Liver (tissue), 9 donors: ENCODE measurements around the gene L3HYPDH. TPM values are rescaled to one million over a fixed set of nuclear protein-coding genes. Genes with fewer than 3 reads are reported as not detected.

Source experiments
- DNase-seq: peaks from one replicate; pipeline ENCODE4 v3.0.0-alpha.2; 2017; ENCODE audit warnings: low spot score
- H3K27ac ChIP-seq, 2 donors: one replicate each; pipeline ENCODE4 v1.7.0; 2013; ENCODE audit warnings: inconsistent platforms in 2 of 2, low read length in 2 of 2, control low read depth in 1 of 2, low read depth in 1 of 2, mild to moderate bottlenecking in 1 of 2
- H3K27me3 ChIP-seq, 4 donors: one replicate each; pipeline versions ENCODE4 v1.6.1 to v1.7.0; 2013; ENCODE audit warnings: low read length in 3 of 4, inconsistent platforms in 1 of 4, mild to moderate bottlenecking in 1 of 4, moderate library complexity in 1 of 4; ENCODE audit not compliant: control insufficient read depth in 4 of 4, insufficient read depth in 4 of 4
- H3K36me3 ChIP-seq, 4 donors: one replicate each; pipeline versions ENCODE4 v1.6.1 to v1.7.0; 2013; ENCODE audit warnings: low read length in 3 of 4, mild to moderate bottlenecking in 3 of 4, low read depth in 1 of 4, moderate library complexity in 1 of 4; ENCODE audit not compliant: control insufficient read depth in 4 of 4, insufficient read depth in 3 of 4
- H3K4me1 ChIP-seq, 4 donors: one replicate each; pipeline versions ENCODE4 v1.6.1 to v1.7.0; 2013; ENCODE audit warnings: low read length in 3 of 4, mild to moderate bottlenecking in 3 of 4, moderate library complexity in 1 of 4; ENCODE audit not compliant: control insufficient read depth in 4 of 4, insufficient read depth in 4 of 4
- H3K4me3 ChIP-seq, 3 donors: one replicate each; pipeline versions ENCODE4 v1.6.1 to v1.7.0; 2013; ENCODE audit warnings: low read length in 3 of 3, control low read depth in 1 of 3, low read depth in 1 of 3, mild to moderate bottlenecking in 1 of 3
- H3K9ac ChIP-seq, 2 donors: one replicate each; pipeline ENCODE4 v1.7.0; 2013; ENCODE audit warnings: low read length in 2 of 2, mild to moderate bottlenecking in 2 of 2, moderate library complexity in 2 of 2, control low read depth in 1 of 2, low read depth in 1 of 2
- H3K9me3 ChIP-seq, 4 donors: one replicate each; pipeline versions ENCODE4 v1.6.1 to v1.7.0; 2013; ENCODE audit warnings: low read length in 3 of 4; ENCODE audit not compliant: control insufficient read depth in 4 of 4
- CTCF ChIP-seq: fragments of 150-350 bp; IDR thresholded peaks from 2 replicates; pipeline ENCODE4 v1.5.1; 2017; ENCODE audit warnings: improper control_type of control experiment, low read depth, low read length; ENCODE audit not compliant: missing input control
- EGR1 ChIP-seq, 2 donors: IDR thresholded peaks; 2 replicates each; pipeline ENCODE4 v1.6.1; 2016 to 2018; ENCODE audit warnings: antibody characterized with exemption in 2 of 2, low read depth in 2 of 2
- FOXA1 ChIP-seq: IDR thresholded peaks from 2 replicates; pipeline ENCODE4 v1.6.1; 2016; ENCODE audit warnings: antibody characterized with exemption
- FOXA2 ChIP-seq: IDR thresholded peaks from 2 replicates; pipeline ENCODE4 v1.6.1; 2016; ENCODE audit warnings: antibody characterized with exemption
- GABPA ChIP-seq, 2 donors: IDR thresholded peaks in 1 of 2; conservative IDR thresholded peaks in 1 of 2; 2 replicates each; pipeline ENCODE4 v1.6.1; 2016; ENCODE audit warnings: antibody characterized with exemption in 2 of 2, mild to moderate bottlenecking in 1 of 2, moderate library complexity in 1 of 2
- HNF4A ChIP-seq, 2 donors: conservative IDR thresholded peaks; 2 replicates each; pipeline ENCODE4 v1.6.1; 2016; ENCODE audit warnings: antibody characterized with exemption in 2 of 2, mild to moderate bottlenecking in 2 of 2
- HNF4G ChIP-seq: IDR thresholded peaks from 2 replicates; pipeline ENCODE4 v1.6.1; 2016; ENCODE audit warnings: antibody characterized with exemption
- JUND ChIP-seq, 2 donors: IDR thresholded peaks; 2 replicates each; pipeline ENCODE4 v1.6.1; 2016; ENCODE audit warnings: antibody characterized with exemption in 2 of 2
- MAX ChIP-seq: IDR thresholded peaks from 2 replicates; pipeline ENCODE4 v1.6.1; 2016; ENCODE audit warnings: antibody characterized with exemption
- NR2F2 ChIP-seq: IDR thresholded peaks from 2 replicates; pipeline ENCODE4 v1.6.1; 2016; ENCODE audit warnings: antibody characterized with exemption
- RAD21 ChIP-seq, 2 donors: IDR thresholded peaks; 2 replicates each; pipeline ENCODE4 v1.6.1; 2016; ENCODE audit warnings: antibody characterized with exemption in 2 of 2, mild to moderate bottlenecking in 2 of 2
- REST ChIP-seq: IDR thresholded peaks from 2 replicates; pipeline ENCODE4 v1.6.1; 2016; ENCODE audit warnings: antibody characterized with exemption, mild to moderate bottlenecking
- RXRA ChIP-seq, 2 donors: IDR thresholded peaks; 2 replicates each; pipeline ENCODE4 v1.6.1; 2017 to 2018; ENCODE audit warnings: antibody characterized with exemption in 2 of 2, mild to moderate bottlenecking in 1 of 2
- SP1 ChIP-seq: IDR thresholded peaks from 2 replicates; pipeline ENCODE4 v1.6.1; 2018; ENCODE audit warnings: antibody characterized with exemption, mild to moderate bottlenecking
- TAF1 ChIP-seq: conservative IDR thresholded peaks from 2 replicates; pipeline ENCODE4 v1.6.1; 2016; ENCODE audit warnings: antibody characterized with exemption, mild to moderate bottlenecking
- YY1 ChIP-seq: IDR thresholded peaks from 2 replicates; pipeline ENCODE4 v1.6.1; 2016; ENCODE audit warnings: antibody characterized with exemption, mild to moderate bottlenecking
- ZBTB33 ChIP-seq: IDR thresholded peaks from 2 replicates; pipeline ENCODE4 v1.6.1; 2016; ENCODE audit warnings: antibody characterized with exemption
- WGBS: extraction: QIAGEN DNeasy Blood & Tissue Kit; methylation state at CpG from one replicate; pipeline ENCODE4 v1.1.7; 2013; 5-methylcytosine and 5-hydroxymethylcytosine counted together
- polyA plus RNA-seq, 2 donors: library from polyadenylated mRNA; stranded (reverse) in 1 of 2; unstranded in 1 of 2; fragments of 200-250 nt in 1 of 2; fragments of >200 nt in 1 of 2; fragmentation: Nextera tagmentation in 1 of 2; extraction: Ambion mirVana in 1 of 2; gene quantifications; one replicate each; pipeline versions ENCODE4 v1.2.1 to v1.2.3, GENCODE V29; 2013 to 2015
- total RNA-seq, 2 donors: library from RNA; depleted of rRNA; stranded (reverse); fragments of >200 nt; gene quantifications; one replicate each; pipeline ENCODE4 v1.2.3, GENCODE V29; 2014
- TF ChIP-seq, protein P1 (sequence below): IDR thresholded peaks from 2 replicates; pipeline ENCODE4 v1.6.1; 2016; ENCODE audit warnings: antibody characterized with exemption
- donor health status: healthy.
- donor health status: healthy.
- donor health status: healthy.
- donor health status: healthy.
- donor health status: healthy.

Gene L3HYPDH
- total RNA-seq (10 to 100 TPM in 1 of 2 donors, 1 to 10 TPM in 1; 9.3 to 35.1 TPM), polyA plus RNA-seq (10 to 100 TPM; 21.4 to 36.3 TPM)

DNA sequence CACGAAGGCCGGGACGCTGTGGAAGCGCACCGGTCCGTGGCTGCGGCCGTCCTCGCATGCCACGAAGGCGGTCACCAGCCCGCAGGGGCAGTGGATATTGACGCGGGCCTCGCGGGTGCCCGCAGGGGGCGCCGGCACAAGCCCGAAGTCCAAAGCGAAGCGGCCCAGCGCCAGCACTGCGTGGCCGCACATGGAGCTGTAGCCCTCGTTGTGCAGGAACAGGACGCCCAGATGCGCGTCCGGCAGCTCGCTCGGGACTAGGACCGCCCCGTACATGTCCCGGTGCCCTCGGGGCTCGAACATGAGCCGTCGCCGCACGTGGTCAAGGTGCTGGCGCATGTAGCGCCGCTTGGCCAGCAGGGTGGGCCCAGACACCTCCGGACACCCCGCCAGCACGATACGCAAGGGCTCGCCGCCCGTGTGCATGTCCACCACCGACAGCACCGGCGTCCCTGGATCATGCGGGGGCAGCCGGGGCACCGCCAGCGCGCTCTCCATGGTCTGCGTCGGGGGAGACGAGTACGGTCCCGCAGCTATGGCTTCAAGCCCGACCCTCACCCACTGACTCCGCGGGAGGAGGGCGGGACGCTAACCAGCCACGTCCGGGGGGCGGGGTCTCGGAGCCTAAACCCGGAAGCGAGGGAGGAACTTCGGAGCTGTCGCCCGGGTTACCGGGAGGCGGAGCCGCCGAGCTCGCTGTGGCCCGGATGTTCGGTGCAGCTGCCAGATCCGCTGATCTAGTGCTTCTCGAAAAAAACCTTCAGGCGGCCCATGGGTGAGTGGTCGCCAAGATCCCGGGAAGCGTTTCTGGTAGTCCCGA is at the start of gene L3HYPDH, which contains the start of gene JKAMP:
TSS of gene L3HYPDH (minus strand) at position 590 of the 820 bp plus-strand sequence. CDS start at position 498, 92 bp downstream.
TSS of gene JKAMP (plus strand) at position 699 of the 820 bp plus-strand sequence. CDS start at position 772, 73 bp downstream.
- Histone ChIP-seq H3K9ac (peak within 1 kb of the TSS; percentile 70 to 90), H3K4me3 (peak within 1 kb of the TSS; percentile 61 to 74 (median 69)), H3K27me3 (no peaks in the 10 kb centered on the region), H3K27ac (peak within 1 kb of the TSS; percentile 93 to 98), H3K4me1 (peaks cover 5 to 36% (median 26%) of the 10 kb centered on the region in 4 donors), H3K36me3 (peaks cover 0 to 15% (median 8%) of the 10 kb centered on the region in 4 donors), H3K9me3 (no peaks in the 10 kb centered on the region)
- under 1% methylated on average over 92 of the region's 92 CpGs for WGBS
- DNase-seq, result peak; percentile 98
- TF ChIP-seq SP1 (peak; percentile 32), TAF1 (peak; percentile 56), JUND (IDR thresholded peaks at IDR 0.05) (no peak), REST (peak; percentile 54), MAX (peak; percentile 63), NR2F2 (no peak), RAD21 (IDR thresholded peaks at IDR 0.05) (peak in 1 of 2 donors; percentile 52), YY1 (peak; percentile 51), ZBTB33 (no peak), FOXA1 (no peak), FOXA2 (no peak), HNF4G (peak; percentile 7), HNF4A (conservative IDR thresholded peaks at IDR 0.05) (peak; percentile 35 to 62), RXRA (IDR thresholded peaks at IDR 0.05) (no peak), GABPA (IDR thresholded peaks at IDR 0.05 in 1 of 2, conservative IDR thresholded peaks at IDR 0.05 in 1 of 2) (peak in 1 of 2 donors; percentile 81), EGR1 (IDR thresholded peaks at IDR 0.05; ENCODE audit: low read depth in 2 of 2) (peak in 1 of 2 donors; percentile 6), CTCF (peak; percentile 38)
- TF ChIP-seq, protein P1, sequence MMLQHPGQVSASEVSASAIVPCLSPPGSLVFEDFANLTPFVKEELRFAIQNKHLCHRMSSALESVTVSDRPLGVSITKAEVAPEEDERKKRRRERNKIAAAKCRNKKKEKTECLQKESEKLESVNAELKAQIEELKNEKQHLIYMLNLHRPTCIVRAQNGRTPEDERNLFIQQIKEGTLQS, result no peak
